Neural progenitor cell (in vitro differentiated cells): ENCODE results near the gene IL1RAPL1. TPM values are rescaled to one million over a fixed set of nuclear protein-coding genes. Genes with fewer than 3 reads are reported as not detected.
A peak's percentile ranks its signal among the peaks of the same experiment; 100 is the strongest.

Experiments used
- DNase-seq: peaks from one replicate; pipeline ENCODE4 v3.0.0-alpha.2; 2016; ENCODE audit warnings: low spot score
- H2AFZ ChIP-seq: fragments of 200-600 bp; sonication (generic); replicated peaks from 2 replicates; pipeline ENCODE4 v1.6.1; 2016; ENCODE audit warnings: antibody characterized with exemption
- H3F3A ChIP-seq: fragments of 200-600 bp; sonication (generic); 2 replicates; pipeline ENCODE4 v1.6.1; 2016; ENCODE audit warnings: antibody characterized with exemption, low read depth
- H3K27ac ChIP-seq: fragments of 200-600 bp; sonication (generic); 2 replicates; pipeline ENCODE4 v1.5.1; 2016; ENCODE audit warnings: mild to moderate bottlenecking
- H3K27me3 ChIP-seq: fragments of 200-600 bp; sonication (generic); 2 replicates; pipeline ENCODE4 v1.6.1; 2016; ENCODE audit warnings: mild to moderate bottlenecking, moderate library complexity
- H3K36me3 ChIP-seq: fragments of 200-600 bp; sonication (generic); 2 replicates; pipeline ENCODE4 v1.5.1; 2016
- H3K4me1 ChIP-seq: fragments of 200-600 bp; sonication (generic); 2 replicates; pipeline ENCODE4 v1.6.1; 2016; ENCODE audit warnings: mixed run types
- H3K4me2 ChIP-seq: fragments of 200-600 bp; sonication (generic); 2 replicates; pipeline ENCODE4 v1.6.1; 2016
- H3K4me3 ChIP-seq: fragments of 200-600 bp; sonication (generic); 2 replicates; pipeline ENCODE4 v1.5.1; 2016
- H3K79me2 ChIP-seq: fragments of 200-600 bp; sonication (generic); 2 replicates; pipeline ENCODE4 v1.6.1; 2016; ENCODE audit warnings: low read depth
- H3K9ac ChIP-seq: fragments of 200-600 bp; sonication (generic); 2 replicates; pipeline ENCODE4 v1.6.1; 2016
- H3K9me3 ChIP-seq: fragments of 200-600 bp; sonication (generic); 2 replicates; pipeline ENCODE4 v1.5.1; 2016; ENCODE audit warnings: low read depth
- H4K20me1 ChIP-seq: fragments of 200-600 bp; sonication (generic); 2 replicates; pipeline ENCODE4 v1.6.1; 2016; ENCODE audit warnings: low read depth
- H3K27ac Mint-ChIP-seq: 3 replicates; pipeline ENCODE4 v1.8.0; 2021; ENCODE audit warnings: mixed read lengths
- H3K27me3 Mint-ChIP-seq: 2 replicates; pipeline ENCODE4 v1.8.0; 2022; ENCODE audit warnings: low read depth, mild to moderate bottlenecking, inconsistent platforms, moderate library complexity, mixed read lengths; ENCODE audit not compliant: insufficient read depth
- H3K36me3 Mint-ChIP-seq: 3 replicates; pipeline ENCODE4 v1.8.0; 2021; ENCODE audit warnings: mixed read lengths
- H3K4me1 Mint-ChIP-seq: 3 replicates; pipeline ENCODE4 v1.8.0; 2021; ENCODE audit warnings: mixed read lengths
- H3K4me3 Mint-ChIP-seq: 3 replicates; pipeline ENCODE4 v1.8.0; 2021; ENCODE audit warnings: mild to moderate bottlenecking, moderate library complexity, mixed read lengths
- H3K9me3 Mint-ChIP-seq: 3 replicates; pipeline ENCODE4 v1.8.0; 2020; ENCODE audit warnings: mixed read lengths
- EZH2 ChIP-seq: fragments of 200-600 bp; sonication (generic); IDR thresholded peaks from 2 replicates; pipeline ENCODE4 v1.6.1; 2017; ENCODE audit warnings: antibody characterized with exemption, mild to moderate bottlenecking, moderate library complexity
- EZH2phosphoT487 ChIP-seq: fragments of 200-600 bp; sonication (generic); IDR thresholded peaks from 2 replicates; pipeline ENCODE4 v1.6.1; 2017; ENCODE audit warnings: antibody characterized with exemption
- total RNA-seq: library from RNA; depleted of rRNA; stranded (reverse); fragments of >200 nt; gene quantifications from 2 replicates; pipeline ENCODE4 v1.2.3, GENCODE V29; 2015; ENCODE audit warnings: low replicate concordance
- TF ChIP-seq, protein P1 (sequence below): fragments of 200-600 bp; sonication (generic); IDR thresholded peaks from 2 replicates; pipeline ENCODE4 v1.5.1; 2017; ENCODE audit warnings: antibody characterized with exemption, mild to moderate bottlenecking

Gene IL1RAPL1
- total RNA-seq, 1 donor from 2014 or later: 13.4 TPM

DNA sequence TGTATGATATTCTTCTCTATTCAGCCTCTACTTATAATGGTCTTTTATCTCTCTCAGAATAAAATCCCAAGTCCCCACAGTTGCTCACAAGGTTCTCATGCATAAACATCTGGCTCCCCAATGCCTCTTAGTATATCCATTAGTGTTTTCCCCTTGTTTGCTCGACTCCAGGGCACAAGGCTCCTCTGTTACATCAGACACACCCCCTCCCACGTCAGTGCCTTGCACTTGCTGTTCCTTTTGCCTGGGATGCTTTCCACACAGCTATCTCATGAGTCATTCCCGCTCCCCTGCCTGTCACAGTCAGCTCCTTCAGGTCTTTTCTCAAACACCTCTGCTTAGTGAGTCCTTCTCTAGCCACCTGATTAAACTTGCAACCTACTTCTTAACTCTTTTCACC, 260.2 kb downstream of the IL1RAPL1 start:
- TF ChIP-seq, protein P1, sequence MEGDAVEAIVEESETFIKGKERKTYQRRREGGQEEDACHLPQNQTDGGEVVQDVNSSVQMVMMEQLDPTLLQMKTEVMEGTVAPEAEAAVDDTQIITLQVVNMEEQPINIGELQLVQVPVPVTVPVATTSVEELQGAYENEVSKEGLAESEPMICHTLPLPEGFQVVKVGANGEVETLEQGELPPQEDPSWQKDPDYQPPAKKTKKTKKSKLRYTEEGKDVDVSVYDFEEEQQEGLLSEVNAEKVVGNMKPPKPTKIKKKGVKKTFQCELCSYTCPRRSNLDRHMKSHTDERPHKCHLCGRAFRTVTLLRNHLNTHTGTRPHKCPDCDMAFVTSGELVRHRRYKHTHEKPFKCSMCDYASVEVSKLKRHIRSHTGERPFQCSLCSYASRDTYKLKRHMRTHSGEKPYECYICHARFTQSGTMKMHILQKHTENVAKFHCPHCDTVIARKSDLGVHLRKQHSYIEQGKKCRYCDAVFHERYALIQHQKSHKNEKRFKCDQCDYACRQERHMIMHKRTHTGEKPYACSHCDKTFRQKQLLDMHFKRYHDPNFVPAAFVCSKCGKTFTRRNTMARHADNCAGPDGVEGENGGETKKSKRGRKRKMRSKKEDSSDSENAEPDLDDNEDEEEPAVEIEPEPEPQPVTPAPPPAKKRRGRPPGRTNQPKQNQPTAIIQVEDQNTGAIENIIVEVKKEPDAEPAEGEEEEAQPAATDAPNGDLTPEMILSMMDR: no peak
- TF ChIP-seq EZH2 (no peak), EZH2phosphoT487 (no peak)
- no peak for DNase-seq
- Histone ChIP-seq H3F3A (no peaks in the 10 kb centered on the region), H3K9ac (no peak overlapping the region), H3K27ac (no peak overlapping the region), H4K20me1 (no peaks in the 10 kb centered on the region), H3K9me3 (peaks cover 3% of the 10 kb centered on the region), H3K4me1 (peaks cover 26% of the 10 kb centered on the region), H3K27me3 (no peaks in the 10 kb centered on the region), H3K4me3 (no peak overlapping the region), H3K36me3 (no peaks in the 10 kb centered on the region), H3K4me2 (no peak overlapping the region), H3K79me2 (no peaks in the 10 kb centered on the region), H2AFZ (no peak overlapping the region)
- H3K4me3 Mint-ChIP-seq: no peak overlapping the region
- no peak overlapping the region for H3K27ac Mint-ChIP-seq
- no peaks in the 10 kb centered on the region for H3K36me3 Mint-ChIP-seq
- H3K9me3 Mint-ChIP-seq: no peaks in the 10 kb centered on the region
- no peaks in the 10 kb centered on the region for H3K4me1 Mint-ChIP-seq
- H3K27me3 Mint-ChIP-seq: no peaks in the 10 kb centered on the region

DNA sequence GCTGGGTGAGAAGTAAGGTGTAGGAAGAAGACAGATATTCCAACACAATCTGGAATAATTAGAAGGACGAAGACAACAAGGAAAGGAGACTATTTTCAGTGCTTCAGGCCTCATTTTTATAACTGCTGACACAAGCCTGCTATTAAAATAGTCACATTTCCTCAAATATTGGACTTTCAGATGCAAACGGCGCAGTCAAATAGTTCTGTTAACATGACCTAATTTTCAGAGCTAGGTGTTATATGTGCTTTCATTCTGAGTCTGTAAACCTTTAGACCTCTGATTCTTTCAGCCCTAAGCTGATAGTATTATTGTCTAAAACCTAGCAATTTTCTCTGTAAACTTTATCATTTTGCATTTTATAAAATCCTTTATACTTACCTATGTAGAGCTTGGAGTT, 261.5 kb downstream of the IL1RAPL1 start:
- TF ChIP-seq EZH2 (no peak), EZH2phosphoT487 (no peak)
- TF ChIP-seq, protein P1: no peak
- H3K27ac ChIP-seq: no peak overlapping the region
- H3K9me3 ChIP-seq: no peaks in the 10 kb centered on the region
- peaks cover 22% of the 10 kb centered on the region for H3K4me1 ChIP-seq
- H3F3A ChIP-seq: no peaks in the 10 kb centered on the region
- H4K20me1 ChIP-seq: no peaks in the 10 kb centered on the region
- H3K4me3 Mint-ChIP-seq: no peak overlapping the region
- H3K36me3 ChIP-seq: no peaks in the 10 kb centered on the region
- no peak overlapping the region for H2AFZ ChIP-seq
- H3K27me3 ChIP-seq: no peaks in the 10 kb centered on the region
- no peak for DNase-seq
- H3K4me3 ChIP-seq: no peak overlapping the region
- no peaks in the 10 kb centered on the region for H3K9me3 Mint-ChIP-seq
- H3K27me3 Mint-ChIP-seq: no peaks in the 10 kb centered on the region
- H3K36me3 Mint-ChIP-seq: no peaks in the 10 kb centered on the region
- no peak overlapping the region for H3K9ac ChIP-seq
- H3K79me2 ChIP-seq: no peaks in the 10 kb centered on the region
- H3K4me2 ChIP-seq: no peak overlapping the region
- no peak overlapping the region for H3K27ac Mint-ChIP-seq
- no peaks in the 10 kb centered on the region for H3K4me1 Mint-ChIP-seq

GRCh38 chrX:28850955-28851354, 263.7 kb downstream of the IL1RAPL1 start:
- Histone ChIP-seq H3K27ac (no peak overlapping the region), H2AFZ (no peak overlapping the region), H3K9me3 (no peaks in the 10 kb centered on the region), H3K27me3 (no peaks in the 10 kb centered on the region), H4K20me1 (no peaks in the 10 kb centered on the region), H3K4me2 (no peak overlapping the region), H3K4me1 (peaks cover 22% of the 10 kb centered on the region), H3K79me2 (no peaks in the 10 kb centered on the region), H3K9ac (no peak overlapping the region), H3F3A (no peaks in the 10 kb centered on the region), H3K4me3 (no peak overlapping the region), H3K36me3 (no peaks in the 10 kb centered on the region)
- Mint-ChIP-seq H3K9me3 (peaks cover 5% of the 10 kb centered on the region), H3K4me3 (no peak overlapping the region), H3K36me3 (no peaks in the 10 kb centered on the region), H3K27ac (no peak overlapping the region), H3K4me1 (no peaks in the 10 kb centered on the region), H3K27me3 (no peaks in the 10 kb centered on the region)
- TF ChIP-seq EZH2: no peak
- no peak for TF ChIP-seq EZH2phosphoT487
- TF ChIP-seq, protein P1: no peak
- DNase-seq: peak; percentile 27
